Measurements from ENCODE around the gene RIC8A. TPM values are rescaled to one million over a fixed set of nuclear protein-coding genes. Genes with fewer than 3 reads are reported as not detected.
"Not testable (repeated sequence)": the region's sequence is repeated elsewhere in the genome, so short reads cannot be mapped to it uniquely, and the experiment has no call there.

RIC8A gene
- total RNA-seq, 1 experiment from 2014 or later, result 283 TPM

GRCh38 chr11:217704-218103, 10.2 kb downstream of the RIC8A start:
- DNase-seq (ENCODE audit: low spot score), result no peak

GRCh38 chr11:218815-219593, 11.5 kb downstream of the RIC8A start:
- DNase-seq (ENCODE audit: low spot score), result no peak

DNA sequence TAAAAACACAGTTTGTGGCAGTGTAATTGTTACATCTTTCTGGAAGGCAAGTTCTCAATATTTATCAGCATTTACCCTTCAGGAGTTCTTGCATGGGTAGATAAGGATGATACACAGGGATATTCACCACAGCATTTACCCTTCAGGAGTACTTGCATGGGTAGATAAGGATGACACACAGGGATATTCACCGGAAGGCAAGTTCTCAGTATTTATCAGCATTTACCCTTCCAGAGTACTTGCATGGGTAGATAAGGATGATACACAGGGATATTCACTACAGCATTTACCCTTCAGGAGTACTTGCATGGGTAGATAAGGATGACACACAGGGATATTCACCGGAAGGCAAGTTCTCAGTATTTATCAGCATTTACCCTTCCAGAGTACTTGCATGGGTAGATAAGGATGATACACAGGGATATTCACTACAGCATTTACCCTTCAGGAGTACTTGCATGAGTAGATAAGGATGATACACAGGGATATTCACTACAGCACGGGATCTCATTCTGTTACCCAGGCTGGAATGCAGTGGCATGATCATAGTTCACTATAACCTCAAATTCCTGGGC, 13.2 kb downstream of the RIC8A start:
- not testable (repeated sequence) for DNase-seq (ENCODE audit: low spot score)

DNA sequence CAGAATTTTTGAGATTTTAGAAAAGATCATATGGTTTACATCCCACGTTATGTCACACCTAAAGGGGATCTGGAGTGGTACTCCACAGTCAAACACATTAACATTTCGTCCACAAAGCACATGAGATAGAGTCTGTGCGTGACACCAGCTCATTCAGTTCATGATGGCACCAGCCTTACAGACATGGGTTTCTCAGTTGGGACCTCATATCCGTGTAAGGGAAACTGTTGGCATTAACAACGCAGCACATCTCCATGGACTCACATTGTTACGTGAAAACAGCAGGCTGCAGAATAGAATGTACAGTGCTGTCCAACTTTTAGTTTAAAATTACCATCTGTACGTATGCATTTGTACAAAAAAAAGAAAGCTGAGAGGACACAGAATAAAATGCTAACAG, 14.0 kb downstream of the RIC8A start:
- no peak for DNase-seq (ENCODE audit: low spot score)

- DNase-seq (ENCODE audit: low spot score), result no peak
These were observed 14.7 kb downstream of the RIC8A start for GRCh38 chr11:221998-222789.

- no peak for DNase-seq (ENCODE audit: low spot score)
These were observed 15.7 kb downstream of the RIC8A start for GRCh38 chr11:223026-223789.

DNA sequence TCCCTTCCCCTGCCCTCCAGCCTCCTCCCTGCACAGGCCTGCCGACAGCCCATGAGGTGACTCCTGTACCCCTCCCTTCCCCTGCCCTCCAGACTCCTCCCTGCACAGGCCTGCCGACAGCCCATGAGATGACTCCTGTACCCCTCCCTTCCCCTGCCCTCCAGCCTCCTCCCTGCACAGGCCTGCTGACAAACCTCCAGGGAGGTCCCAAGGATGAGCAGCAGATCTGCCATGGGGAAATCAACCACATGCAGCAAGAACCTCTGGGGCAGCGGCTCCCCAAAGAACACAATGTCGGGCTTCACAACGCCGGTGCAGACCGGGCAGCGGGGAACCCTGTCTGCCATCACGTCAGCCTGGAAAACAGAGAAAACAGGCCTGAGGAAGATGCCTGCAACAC, 16.4 kb downstream of the RIC8A start:
- DNase-seq (ENCODE audit: low spot score), result no peak

DNA sequence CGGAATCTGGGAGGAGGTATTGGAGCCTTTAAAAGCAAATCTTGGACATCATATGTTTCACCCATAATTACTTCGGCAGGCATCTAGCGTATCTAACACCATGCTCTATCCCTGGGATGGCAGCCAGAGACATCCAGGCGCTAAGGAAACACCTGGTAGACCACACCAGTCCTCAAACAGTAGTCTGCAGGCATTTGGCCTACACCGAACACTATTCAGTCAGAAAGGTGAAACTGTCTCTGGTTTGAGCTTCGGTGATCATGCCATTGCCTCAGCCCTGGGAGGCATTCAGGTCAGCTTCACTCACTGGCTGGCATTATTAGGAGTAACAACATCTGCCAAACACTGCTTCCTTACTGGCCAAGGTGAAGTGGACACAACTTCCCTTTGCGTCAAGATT, 16.9 kb downstream of the RIC8A start:
- DNase-seq (ENCODE audit: low spot score), result no peak

DNA sequence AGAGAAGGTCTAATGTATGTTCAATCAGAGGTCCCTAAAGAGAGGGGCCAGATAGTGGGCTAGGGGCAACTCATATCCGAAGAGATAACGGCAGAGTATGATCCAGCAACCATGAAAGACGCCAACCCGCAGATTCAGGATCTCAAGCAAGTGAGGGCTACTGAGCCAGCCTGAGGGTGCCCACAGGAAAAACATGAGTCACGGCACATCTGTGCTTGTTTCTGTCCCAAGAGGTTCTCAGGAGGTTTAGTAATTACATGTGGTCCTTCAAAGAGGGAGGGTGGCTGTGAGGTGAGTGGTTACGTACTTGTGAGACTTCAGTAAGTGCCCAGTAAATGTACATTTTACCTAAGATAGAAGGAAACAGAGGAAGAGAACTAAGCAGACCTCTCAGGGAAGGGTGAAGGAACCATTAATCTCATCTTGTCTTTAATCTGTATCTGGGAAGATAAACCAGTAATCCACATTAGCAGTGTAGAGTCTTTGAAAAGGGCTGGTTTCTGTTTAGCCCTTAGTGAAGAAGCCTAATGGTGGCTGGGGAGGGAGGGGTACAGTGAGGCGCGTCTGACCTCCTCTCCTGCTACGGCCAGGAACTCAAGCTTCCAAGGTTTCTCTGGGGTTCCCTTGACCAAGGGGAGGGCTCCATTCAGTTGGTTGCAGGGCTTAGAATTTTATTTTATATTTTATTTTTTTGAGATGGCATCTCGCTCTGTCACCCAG, 18.4 kb downstream of the RIC8A start:
- DNase-seq (ENCODE audit: low spot score), result no peak

- no peak for DNase-seq (ENCODE audit: low spot score)
These were observed 20.4 kb downstream of the RIC8A start for GRCh38 chr11:227824-228379.

GRCh38 chr11:230431-230830, 22.9 kb downstream of the RIC8A start:
- DNase-seq (ENCODE audit: low spot score), result no peak

DNA sequence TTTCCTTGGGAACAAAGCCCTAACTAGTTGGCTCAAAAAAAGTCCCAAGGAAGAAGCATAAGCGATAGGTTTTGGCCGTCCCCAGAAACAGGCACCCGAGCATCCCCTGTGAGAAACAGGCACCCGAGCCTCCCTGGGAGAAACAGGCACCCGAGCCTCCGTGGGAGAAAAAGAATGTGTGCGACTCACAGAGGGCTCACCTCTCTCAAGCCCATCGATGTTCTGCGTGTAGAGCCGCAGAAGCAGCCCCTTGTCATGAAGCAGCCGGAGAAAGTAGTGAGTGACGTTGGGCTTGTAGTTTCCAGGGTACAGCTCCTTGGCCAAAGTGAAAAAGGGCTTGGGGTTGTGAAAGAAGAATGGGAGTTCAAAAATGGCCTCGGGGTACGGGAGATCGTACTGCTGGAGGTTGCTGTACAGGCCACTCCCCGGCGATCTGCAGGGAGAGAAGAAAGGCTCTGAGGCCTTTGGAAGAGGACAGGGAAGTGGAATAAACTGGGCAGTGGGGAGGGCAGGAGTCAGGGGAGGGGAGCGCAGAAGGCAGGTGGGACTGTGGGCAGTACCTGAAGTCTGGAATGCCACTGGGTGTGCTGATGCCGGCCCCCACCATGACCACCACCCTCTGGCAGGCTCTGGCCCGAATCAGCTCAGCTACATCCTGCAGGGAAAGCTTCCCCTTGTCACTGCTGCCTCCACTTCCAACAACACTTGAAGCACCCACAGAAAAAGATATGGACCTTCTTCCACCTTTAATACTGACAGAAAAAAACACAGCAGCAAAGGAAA, 25.5 kb downstream of the RIC8A start:
- no peak for DNase-seq (ENCODE audit: low spot score)

DNA sequence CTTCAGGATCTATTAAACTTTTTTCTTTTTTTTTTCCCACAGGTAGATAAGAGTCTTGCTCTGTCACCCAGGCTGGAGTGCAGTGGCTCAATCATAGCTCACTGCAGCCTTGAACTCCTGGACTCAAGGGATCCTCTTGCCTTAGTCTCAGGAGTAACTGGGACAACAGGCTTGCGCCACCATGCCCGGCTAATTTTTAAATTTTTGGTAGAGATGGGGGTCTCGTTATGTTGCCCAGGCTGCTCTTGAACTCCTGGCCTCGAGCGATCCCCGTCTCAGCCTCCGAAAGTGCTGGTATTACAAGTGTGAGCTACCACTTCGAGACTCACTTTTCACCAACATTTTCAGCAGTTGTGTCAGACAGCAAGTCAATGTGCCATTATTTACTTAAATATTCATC, 27.7 kb downstream of the RIC8A start:
- DNase-seq (ENCODE audit: low spot score), result no peak

DNA sequence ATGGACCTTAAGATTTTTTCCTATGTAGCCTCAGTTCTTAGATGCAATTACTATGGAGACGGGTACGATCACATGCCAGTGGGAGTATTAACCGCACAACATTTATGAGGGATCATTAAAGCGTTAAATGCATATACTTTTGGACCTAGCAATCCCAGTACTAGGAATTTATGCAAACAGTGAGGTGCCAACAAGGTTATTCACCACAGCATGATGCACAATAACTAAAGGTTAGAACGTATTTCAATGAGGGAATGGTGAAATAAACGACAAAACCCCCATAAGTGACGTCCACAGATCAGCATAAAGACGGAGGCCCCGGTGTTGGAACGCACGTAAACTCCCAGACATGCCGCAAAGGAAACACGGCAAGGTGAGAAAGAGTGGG, 28.1 kb downstream of the RIC8A start:
- DNase-seq (ENCODE audit: low spot score), result peak; percentile 47

DNA sequence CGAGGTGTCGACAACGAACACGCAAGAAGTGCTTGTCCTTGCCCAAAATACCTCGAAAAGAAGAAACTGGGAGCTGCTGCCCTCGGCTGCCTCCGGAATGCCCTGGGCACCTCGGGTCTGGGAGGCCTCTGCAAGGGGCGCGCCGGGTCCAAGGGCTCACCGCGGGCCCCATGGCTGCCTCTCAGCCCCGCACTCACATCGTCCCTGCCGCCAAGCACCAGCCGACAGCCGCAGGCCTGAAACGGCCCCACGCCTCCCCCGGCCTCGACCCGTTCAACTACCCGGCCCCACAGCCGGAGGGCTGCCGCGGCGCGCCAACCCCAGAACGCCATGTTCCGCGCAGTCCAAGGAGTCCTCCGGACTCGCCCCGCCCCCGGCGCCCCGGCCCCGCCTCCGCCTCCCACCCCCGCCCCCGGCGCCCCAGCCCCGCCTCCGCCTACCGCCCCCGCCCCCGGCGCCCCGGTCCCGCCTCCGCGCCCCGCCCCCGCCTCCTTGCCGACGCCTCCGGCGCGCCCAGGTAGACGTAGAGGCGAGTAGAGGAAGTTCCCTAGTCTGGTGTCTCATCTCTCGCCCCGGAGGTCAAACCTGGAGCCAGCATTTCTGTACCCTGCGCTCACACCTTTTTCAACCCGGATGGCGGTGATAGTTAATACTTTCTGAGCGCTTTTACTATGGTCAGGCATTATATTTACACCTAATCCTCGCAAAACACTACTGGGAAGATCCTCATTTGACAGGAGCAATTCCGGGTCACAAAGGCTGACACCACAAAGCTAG, 28.7 kb downstream of the RIC8A start, which contains the start of gene SIRT3:
Gene SIRT3, minus strand, starts transcription at position 346 of the 777 bp plus-strand sequence. Its CDS starts 14 bp downstream, at position 332.
- peak; percentile 87 for DNase-seq (ENCODE audit: low spot score)

DNA sequence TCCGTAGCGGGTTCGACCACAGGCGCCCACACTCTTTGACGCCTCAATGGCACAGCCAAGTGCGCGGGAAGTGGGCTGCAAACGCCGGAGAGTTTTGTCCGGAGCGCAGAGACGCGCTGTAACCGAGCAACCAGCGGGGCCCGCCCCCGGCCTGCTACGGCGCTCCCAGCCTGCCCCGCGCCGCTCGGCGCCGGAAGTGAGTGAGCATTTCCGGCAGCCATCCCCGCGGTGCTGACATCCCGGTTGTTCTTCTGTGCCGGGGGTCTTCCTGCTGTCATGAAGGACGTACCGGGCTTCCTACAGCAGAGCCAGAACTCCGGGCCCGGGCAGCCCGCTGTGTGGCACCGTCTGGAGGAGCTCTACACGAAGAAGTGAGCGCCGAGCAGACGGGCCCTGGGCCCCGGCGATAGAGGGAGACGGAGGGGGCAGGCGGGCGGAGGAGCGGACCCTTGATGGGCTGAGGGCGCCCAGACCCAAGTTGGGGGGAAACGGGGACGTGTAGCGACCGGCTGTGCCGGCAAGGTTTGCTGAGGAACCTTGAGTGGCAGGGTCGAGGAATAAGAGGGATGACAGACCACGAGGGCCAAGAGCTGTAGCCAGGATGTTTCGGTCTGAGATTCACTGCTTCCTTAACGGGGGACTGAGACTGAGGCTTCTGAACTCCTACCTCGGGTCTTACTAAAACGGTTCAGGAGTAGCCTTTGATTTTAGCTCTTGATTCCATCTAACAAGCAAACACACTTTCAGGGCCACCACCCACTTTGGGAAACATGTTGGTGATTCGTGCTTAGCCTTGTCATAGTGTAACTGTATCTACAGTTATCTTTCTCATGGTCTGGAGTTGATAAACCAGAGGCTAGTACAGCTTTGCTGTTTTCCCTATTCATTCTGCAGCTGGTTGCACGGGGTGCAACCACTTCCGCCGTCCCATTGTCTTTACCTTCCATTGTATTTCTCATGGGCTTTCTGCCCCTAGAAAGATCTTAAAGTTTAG, 29.6 kb downstream of the RIC8A start, which contains the start of gene PSMD13:
Gene PSMD13, plus strand, starts transcription at position 203 of the 994 bp plus-strand sequence. Its CDS starts 74 bp downstream, at position 277.
- peak; percentile 92 for DNase-seq (ENCODE audit: low spot score)

- not testable (repeated sequence) for DNase-seq (ENCODE audit: low spot score)
These were observed 30.8 kb downstream of the RIC8A start for GRCh38 chr11:238346-238745.

DNA sequence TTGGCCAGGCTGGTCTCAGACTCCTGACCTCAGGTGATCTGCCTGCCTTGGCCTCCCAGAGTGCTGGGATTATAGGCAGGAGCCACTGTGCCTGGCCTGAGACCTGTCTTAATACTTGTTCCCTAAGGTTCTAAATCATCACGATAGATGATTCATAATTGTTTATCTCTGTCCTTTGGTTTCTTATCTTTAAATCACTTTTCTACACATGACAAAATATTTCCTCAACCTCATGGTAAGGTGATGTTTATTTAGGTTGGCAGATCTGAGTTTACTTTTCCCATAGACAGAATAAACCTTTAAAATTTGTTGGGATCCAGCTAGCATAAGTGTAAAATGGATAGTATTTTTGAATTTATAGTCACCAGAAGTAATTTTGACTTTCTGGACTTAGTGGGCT, 32.8 kb downstream of the RIC8A start:
- DNase-seq (ENCODE audit: low spot score), result no peak
